WTC11 (cell line): ENCODE measurements around the gene FREY1. TPM values are rescaled to one million over a fixed set of nuclear protein-coding genes. Genes with fewer than 3 reads are reported as not detected.

Experiments used
- ATAC-seq: fragments of 200-7000 bp; cut with Tn5 transposase; 2 replicates; pipeline ENCODE4 v1.10.0; 2021; ENCODE audit warnings: mild to moderate bottlenecking, moderate library complexity
- CTCF ChIA-PET: fragments of 300-600 bp; sonication (Branson Sonifier 250); formaldehyde crosslinking; loops from one replicate; lab custom pipeline; 2021; ENCODE audit warnings: antibody characterized with exemption; lab: Charles Lee
- POLR2A ChIA-PET: fragments of 350-600 bp; sonication (Branson Sonifier 250); formaldehyde crosslinking; loops from one replicate; lab custom pipeline; 2021; ENCODE audit warnings: antibody characterized with exemption; lab: Charles Lee
- DNase-seq: peaks from one replicate; pipeline ENCODE4 v3.0.0; 2021; ENCODE audit warnings: low spot score
- H3K27ac Mint-ChIP-seq: 2 replicates; pipeline ENCODE4 v1.8.0; 2021; ENCODE audit warnings: mixed read lengths
- H3K27me3 Mint-ChIP-seq: 2 replicates; pipeline ENCODE4 v1.8.0; 2021; ENCODE audit warnings: low read depth, mild to moderate bottlenecking, moderate library complexity, mixed read lengths
- H3K36me3 Mint-ChIP-seq: 2 replicates; pipeline ENCODE4 v1.8.0; 2021; ENCODE audit warnings: mixed read lengths
- H3K4me1 Mint-ChIP-seq: 2 replicates; pipeline ENCODE4 v1.8.0; 2022; ENCODE audit warnings: mixed read lengths
- H3K4me3 Mint-ChIP-seq: 2 replicates; pipeline ENCODE4 v1.8.0; 2021; ENCODE audit warnings: mild to moderate bottlenecking, moderate library complexity, mixed read lengths
- H3K9me3 Mint-ChIP-seq: 2 replicates; pipeline ENCODE4 v1.8.0; 2021; ENCODE audit warnings: mixed read lengths
- AFF4 ChIP-seq: sonication (generic); formaldehyde crosslinking; IDR thresholded peaks from 2 replicates; pipeline ENCODE4 v1.8.1; 2023; ENCODE audit warnings: mild to moderate bottlenecking, missing genetic modification reagents, borderline replicate concordance
- ATF3 ChIP-seq: sonication (generic); formaldehyde crosslinking; conservative IDR thresholded peaks from 2 replicates; pipeline ENCODE4 v1.8.1; 2022; ENCODE audit warnings: mild to moderate bottlenecking, missing genetic modification reagents
- CREM ChIP-seq: sonication (generic); formaldehyde crosslinking; IDR thresholded peaks from 2 replicates; pipeline ENCODE4 v1.8.1; 2022; ENCODE audit warnings: mild to moderate bottlenecking, missing genetic modification reagents, moderate library complexity
- ESRRA ChIP-seq: sonication (generic); formaldehyde crosslinking; IDR thresholded peaks from 2 replicates; pipeline ENCODE4 v1.8.1; 2022; ENCODE audit warnings: mild to moderate bottlenecking, missing genetic modification reagents, borderline replicate concordance
- FOXP1 ChIP-seq: sonication (generic); formaldehyde crosslinking; IDR thresholded peaks from 2 replicates; pipeline ENCODE4 v1.8.0; 2022; ENCODE audit warnings: missing genetic modification reagents, mild to moderate bottlenecking, moderate library complexity, borderline replicate concordance
- FOXP4 ChIP-seq: sonication (generic); formaldehyde crosslinking; IDR thresholded peaks from 2 replicates; pipeline ENCODE4 v1.8.0; 2022; ENCODE audit warnings: mild to moderate bottlenecking, missing genetic modification reagents
- JAZF1 ChIP-seq: fragments of 250-450 bp; sonication (Bioruptor Pico); IDR thresholded peaks from 2 replicates; pipeline ENCODE4 v1.9.0; 2021; ENCODE audit warnings: moderate library complexity, mild to moderate bottlenecking, inconsistent platforms
- KAT7 ChIP-seq: sonication (generic); formaldehyde crosslinking; IDR thresholded peaks from 2 replicates; pipeline ENCODE4 v1.8.1; 2023; ENCODE audit warnings: missing genetic modification reagents, mild to moderate bottlenecking, borderline replicate concordance
- MYBL2 ChIP-seq: sonication (generic); formaldehyde crosslinking; IDR thresholded peaks from 2 replicates; pipeline ENCODE4 v1.8.1; 2023; ENCODE audit warnings: mild to moderate bottlenecking, moderate library complexity, missing genetic modification reagents
- OVOL2 ChIP-seq: fragments of 250-450 bp; sonication (Bioruptor Pico); IDR thresholded peaks from 2 replicates; pipeline ENCODE4 v1.9.0; 2021; ENCODE audit warnings: mild to moderate bottlenecking, borderline replicate concordance
- SMAD4 ChIP-seq: sonication (generic); formaldehyde crosslinking; IDR thresholded peaks from 2 replicates; pipeline ENCODE4 v1.8.0; 2022; ENCODE audit warnings: mild to moderate bottlenecking, missing genetic modification reagents
- SP1 ChIP-seq: sonication (generic); formaldehyde crosslinking; conservative IDR thresholded peaks from 2 replicates; pipeline ENCODE4 v1.8.1; 2022; ENCODE audit warnings: missing genetic modification reagents
- TP53 ChIP-seq: sonication (generic); formaldehyde crosslinking; IDR thresholded peaks from 2 replicates; pipeline ENCODE4 v1.8.1; 2023; ENCODE audit warnings: mild to moderate bottlenecking, missing genetic modification reagents
- ZNF121 ChIP-seq: sonication (generic); formaldehyde crosslinking; IDR thresholded peaks from 2 replicates; pipeline ENCODE4 v1.8.0; 2023; ENCODE audit warnings: missing genetic modification reagents
- ZNF671 ChIP-seq: fragments of 250-450 bp; sonication (Bioruptor Pico); IDR thresholded peaks from 2 replicates; pipeline ENCODE4 v1.8.0; 2021; ENCODE audit warnings: mild to moderate bottlenecking
- total RNA-seq: library from RNA; stranded (reverse); gene quantifications from 3 replicates; pipeline ENCODE4 v1.2.3, GENCODE V29; 2021
- TF ChIP-seq, protein P1 (sequence below): fragments of 250-450 bp; sonication (Bioruptor Pico); IDR thresholded peaks from 2 replicates; pipeline ENCODE4 v1.8.0; 2021; ENCODE audit warnings: mild to moderate bottlenecking
- TF ChIP-seq, protein P2 (sequence below): sonication (generic); formaldehyde crosslinking; IDR thresholded peaks from 2 replicates; pipeline ENCODE4 v1.8.1; 2022; ENCODE audit warnings: mild to moderate bottlenecking, moderate library complexity, missing genetic modification reagents
- TF ChIP-seq, protein P3 (sequence below): sonication (generic); formaldehyde crosslinking; IDR thresholded peaks from 2 replicates; pipeline ENCODE4 v1.8.0; 2022; ENCODE audit warnings: mild to moderate bottlenecking, missing genetic modification reagents

Gene FREY1
- total RNA-seq, 1 experiment from 2014 or later, result 2.1 TPM

GRCh38 chr11:45885921-45886721, 20.9 kb downstream of the FREY1 start (continued):
- no peak for TF ChIP-seq OVOL2 (CRISPR knock-in tag)

- 0 out of 2 replicates have a peak, but pooled peaks cover 3% of the 10 kb centered on the region for H3K36me3 Mint-ChIP-seq
- ChIA-PET CTCF (interaction anchor here (2.7 kb wide), 1 partner anchor 13 kb away, joined by 13 read pairs; no protein-coding TSS in a partner anchor), POLR2A (interaction anchor here (1.3 kb wide), 1 partner anchor 11 kb away, joined by 3 read pairs; no protein-coding TSS in a partner anchor)
- peak; percentile 76 for DNase-seq
- no peaks in the 10 kb centered on the region for H3K9me3 Mint-ChIP-seq
- H3K4me1 Mint-ChIP-seq, result no peaks in the 10 kb centered on the region
- H3K27ac Mint-ChIP-seq, result no peak within 1 kb of the TSS
- peaks cover 7% of the 10 kb centered on the region; the same call in 1 of the 2 replicates for H3K27me3 Mint-ChIP-seq
- no peak for TF ChIP-seq SMAD4
- TF ChIP-seq, protein P1, sequence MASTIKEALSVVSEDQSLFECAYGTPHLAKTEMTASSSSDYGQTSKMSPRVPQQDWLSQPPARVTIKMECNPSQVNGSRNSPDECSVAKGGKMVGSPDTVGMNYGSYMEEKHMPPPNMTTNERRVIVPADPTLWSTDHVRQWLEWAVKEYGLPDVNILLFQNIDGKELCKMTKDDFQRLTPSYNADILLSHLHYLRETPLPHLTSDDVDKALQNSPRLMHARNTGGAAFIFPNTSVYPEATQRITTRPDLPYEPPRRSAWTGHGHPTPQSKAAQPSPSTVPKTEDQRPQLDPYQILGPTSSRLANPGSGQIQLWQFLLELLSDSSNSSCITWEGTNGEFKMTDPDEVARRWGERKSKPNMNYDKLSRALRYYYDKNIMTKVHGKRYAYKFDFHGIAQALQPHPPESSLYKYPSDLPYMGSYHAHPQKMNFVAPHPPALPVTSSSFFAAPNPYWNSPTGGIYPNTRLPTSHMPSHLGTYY (CRISPR knock-in tag), result no peak
- TF ChIP-seq KAT7 (CRISPR knock-in tag), result peak; percentile 73; the same call in 1 of the 2 replicates
- TF ChIP-seq CREM (CRISPR knock-in tag), result 0 out of 2 replicates have a peak, but pooled peaks have one; percentile 12
- TF ChIP-seq ESRRA (CRISPR knock-in tag), result 0 out of 2 replicates have a peak, but pooled peaks have one; percentile 23
- TF ChIP-seq TP53 (CRISPR knock-in tag), result peak; percentile 79; the same call in 1 of the 2 replicates
- TF ChIP-seq, protein P2, sequence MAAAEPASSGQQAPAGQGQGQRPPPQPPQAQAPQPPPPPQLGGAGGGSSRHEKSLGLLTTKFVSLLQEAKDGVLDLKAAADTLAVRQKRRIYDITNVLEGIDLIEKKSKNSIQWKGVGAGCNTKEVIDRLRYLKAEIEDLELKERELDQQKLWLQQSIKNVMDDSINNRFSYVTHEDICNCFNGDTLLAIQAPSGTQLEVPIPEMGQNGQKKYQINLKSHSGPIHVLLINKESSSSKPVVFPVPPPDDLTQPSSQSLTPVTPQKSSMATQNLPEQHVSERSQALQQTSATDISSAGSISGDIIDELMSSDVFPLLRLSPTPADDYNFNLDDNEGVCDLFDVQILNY (CRISPR knock-in tag), result 0 out of 2 replicates have a peak, but pooled peaks have one; percentile 32
- 0 out of 2 replicates have a peak, but pooled peaks have one; percentile 55 for TF ChIP-seq MYBL2 (CRISPR knock-in tag)
- TF ChIP-seq JAZF1 (CRISPR knock-in tag), result no peak
- TF ChIP-seq FOXP1 (CRISPR knock-in tag), result peak; percentile 39
- peak; percentile 63 for TF ChIP-seq SP1
- peak within 1 kb of the TSS; percentile 70 for H3K4me3 Mint-ChIP-seq
- ATAC-seq, result peak; percentile 80
Measured at GRCh38 chr11:45885274-45885920, 21.7 kb downstream of the FREY1 start, which contains the start of gene MAPK8IP1. TSS of gene MAPK8IP1 (plus strand) at chr11:45885651. CDS start at chr11:45885821, 170 bp downstream.

GRCh38 chr11:45884596-45885185, 22.4 kb downstream of the FREY1 start:
- no peak overlapping the region for H3K27ac Mint-ChIP-seq
- POLR2A ChIA-PET, result no interaction called here
- ATAC-seq (no peak), DNase-seq (no peak)
- 0 out of 2 replicates have a peak, but pooled peaks cover 3% of the 10 kb centered on the region for H3K36me3 Mint-ChIP-seq
- peaks cover 7% of the 10 kb centered on the region; the same call in 1 of the 2 replicates for H3K27me3 Mint-ChIP-seq
- no peaks in the 10 kb centered on the region for H3K4me1 Mint-ChIP-seq
- H3K9me3 Mint-ChIP-seq, result no peaks in the 10 kb centered on the region
- CTCF ChIA-PET, result no interaction called here
- peak overlapping the region; percentile 52 for H3K4me3 Mint-ChIP-seq
- TF ChIP-seq KAT7 (CRISPR knock-in tag), result no peak
- TF ChIP-seq MYBL2 (CRISPR knock-in tag), result no peak
- no peak for TF ChIP-seq FOXP4
- TF ChIP-seq ATF3 (CRISPR knock-in tag), result no peak
- TF ChIP-seq ZNF671 (CRISPR knock-in tag), result no peak
- TF ChIP-seq, protein P2 (CRISPR knock-in tag), result no peak
- TF ChIP-seq, protein P3, sequence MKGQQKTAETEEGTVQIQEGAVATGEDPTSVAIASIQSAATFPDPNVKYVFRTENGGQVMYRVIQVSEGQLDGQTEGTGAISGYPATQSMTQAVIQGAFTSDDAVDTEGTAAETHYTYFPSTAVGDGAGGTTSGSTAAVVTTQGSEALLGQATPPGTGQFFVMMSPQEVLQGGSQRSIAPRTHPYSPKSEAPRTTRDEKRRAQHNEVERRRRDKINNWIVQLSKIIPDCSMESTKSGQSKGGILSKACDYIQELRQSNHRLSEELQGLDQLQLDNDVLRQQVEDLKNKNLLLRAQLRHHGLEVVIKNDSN (CRISPR knock-in tag), result no peak
- no peak for TF ChIP-seq ZNF121 (CRISPR knock-in tag)
- TF ChIP-seq AFF4 (CRISPR knock-in tag), result no peak
